Psoas muscle (tissue), 8 donors: ENCODE results near the gene SBF2. TPM values are rescaled to one million over a fixed set of nuclear protein-coding genes. Genes with fewer than 3 reads are reported as not detected.
A peak's percentile ranks its signal among the peaks of the same experiment; 100 is the strongest.

ENCODE experiments used
- ATAC-seq, 4 donors: fragments of 200-7000 bp; cut with Tn5 transposase; one replicate each; pipeline ENCODE4 v1.9.1; 2020; ENCODE audit warnings: moderate library complexity in 3 of 4, mild to moderate bottlenecking in 2 of 4
- DNase-seq, 2 donors: peaks; one replicate each; pipeline ENCODE4 v3.0.0-alpha.2; 2020
- H3K27ac ChIP-seq: fragments of 200-600 bp; one replicate; pipeline ENCODE4 v1.8.0; 2022
- H3K27me3 ChIP-seq, 3 donors: fragments of 200-600 bp in 1 of 3; one replicate each; pipeline versions ENCODE4 v1.6.1 to v1.8.0; 2013 to 2022; ENCODE audit warnings: low read length in 2 of 3, mild to moderate bottlenecking in 2 of 3, moderate library complexity in 1 of 3; ENCODE audit not compliant: insufficient read depth in 3 of 3
- H3K36me3 ChIP-seq, 2 donors: fragments of 200-600 bp in 1 of 2; one replicate each; pipeline versions ENCODE4 v1.6.1 to v1.8.0; 2013 to 2022; ENCODE audit warnings: low read depth in 1 of 2, mild to moderate bottlenecking in 1 of 2, moderate library complexity in 1 of 2; ENCODE audit not compliant: insufficient read depth in 1 of 2
- H3K4me1 ChIP-seq: fragments of 200-600 bp; one replicate; pipeline ENCODE4 v1.8.0; 2022
- H3K4me3 ChIP-seq: fragments of 200-600 bp; one replicate; pipeline ENCODE4 v1.8.0; 2022; ENCODE audit warnings: mild to moderate bottlenecking
- H3K9me3 ChIP-seq: fragments of 200-600 bp; one replicate; pipeline ENCODE4 v1.8.0; 2022
- WGBS, 3 donors: extraction: QIAGEN DNeasy Blood & Tissue Kit; methylation state at CpG; one replicate each; pipeline versions ENCODE4 v1.1.6 to v1.1.7; 2013; 5-methylcytosine and 5-hydroxymethylcytosine counted together
- intact Hi-C, 2 donors: fragments of 100-400 bp; cut with DNase I; formaldehyde crosslinking; loops; one replicate each; pipeline versions ENCODE4 v1.11.0 to v1.14.2; 2022
- polyA plus RNA-seq, 3 donors: library from polyadenylated mRNA; stranded (reverse); fragments of 200-250 nt; gene quantifications; one replicate each; pipeline ENCODE4 v1.2.3, GENCODE V29; 2013
- total RNA-seq, 4 donors: library from RNA; stranded (reverse); fragmentation: NEBNext Ultra II Directional in 2 of 4; extraction: Animal tissue kit (Norgen Biotek cat#: 25700) in 2 of 4; gene quantifications; one replicate each; pipeline versions ENCODE4 v1.2.1 to v1.2.4, GENCODE V29; 2021 to 2023
- TF ChIP-seq, protein P1 (sequence below): fragments of 200-600 bp; IDR thresholded peaks from one replicate; pipeline ENCODE4 v1.8.0; 2022; ENCODE audit warnings: antibody characterized with exemption
- donor health status: healthy with polysubstance abuse.
- donor health status: DM: no; HTN: no; CAD: no; lungs with moderate emphysema.
- donor health status: Bipolar disorder and iron deficiency.
- donor health status: healthy.
- donor health status: DM: yes; HTN: yes; CAD: no.
- donor health status: DM: no; HTN: no; CAD: no.
- donor health status: DM: no; HTN: no; CAD: no.
- donor health status: DM: yes; HTN: yes; CAD: no.

SBF2 gene
- total and polyA plus RNA-seq, 7 donors: 3.3 to 12.6 (median 10.6) TPM

DNA sequence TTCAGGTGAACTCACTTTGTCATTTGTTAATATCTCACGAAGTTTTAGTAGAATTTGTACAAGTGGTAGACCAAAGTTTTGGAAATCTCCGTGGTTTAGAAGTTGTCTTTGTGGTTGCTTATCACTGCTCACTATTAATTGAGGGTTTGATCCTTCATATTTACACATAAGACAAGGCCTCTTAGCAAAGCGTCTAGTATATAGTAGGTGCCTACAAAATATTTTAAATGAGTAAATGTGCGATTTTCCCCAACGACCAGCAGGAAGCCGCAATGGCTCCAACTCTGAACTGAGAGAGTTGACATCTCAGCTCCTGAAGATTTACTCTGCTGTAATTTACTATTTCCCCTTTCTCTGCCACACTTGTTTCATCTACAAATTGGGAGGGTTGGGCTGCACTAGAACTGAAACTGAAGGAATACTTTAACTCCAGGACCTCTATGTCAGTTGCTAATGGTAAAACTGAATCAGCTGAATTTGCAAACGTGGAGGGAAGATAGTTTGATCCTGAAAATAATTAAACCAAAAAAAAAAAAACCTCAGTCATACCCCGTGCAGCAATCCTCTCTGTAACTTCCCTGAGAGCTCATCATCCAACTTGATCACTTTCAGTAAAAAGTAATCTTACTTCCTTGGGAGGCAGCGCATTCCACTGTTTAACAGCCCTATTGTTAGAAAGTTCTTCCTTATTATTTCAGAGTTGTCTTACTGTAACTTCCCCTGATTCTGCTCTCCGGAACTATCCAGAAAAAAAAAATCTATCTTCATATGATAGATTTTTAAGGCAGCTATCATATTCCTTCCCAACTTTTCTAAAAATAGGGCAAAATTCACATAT lies 1.3 kb upstream of the SBF2 start:
- TF ChIP-seq, protein P1, sequence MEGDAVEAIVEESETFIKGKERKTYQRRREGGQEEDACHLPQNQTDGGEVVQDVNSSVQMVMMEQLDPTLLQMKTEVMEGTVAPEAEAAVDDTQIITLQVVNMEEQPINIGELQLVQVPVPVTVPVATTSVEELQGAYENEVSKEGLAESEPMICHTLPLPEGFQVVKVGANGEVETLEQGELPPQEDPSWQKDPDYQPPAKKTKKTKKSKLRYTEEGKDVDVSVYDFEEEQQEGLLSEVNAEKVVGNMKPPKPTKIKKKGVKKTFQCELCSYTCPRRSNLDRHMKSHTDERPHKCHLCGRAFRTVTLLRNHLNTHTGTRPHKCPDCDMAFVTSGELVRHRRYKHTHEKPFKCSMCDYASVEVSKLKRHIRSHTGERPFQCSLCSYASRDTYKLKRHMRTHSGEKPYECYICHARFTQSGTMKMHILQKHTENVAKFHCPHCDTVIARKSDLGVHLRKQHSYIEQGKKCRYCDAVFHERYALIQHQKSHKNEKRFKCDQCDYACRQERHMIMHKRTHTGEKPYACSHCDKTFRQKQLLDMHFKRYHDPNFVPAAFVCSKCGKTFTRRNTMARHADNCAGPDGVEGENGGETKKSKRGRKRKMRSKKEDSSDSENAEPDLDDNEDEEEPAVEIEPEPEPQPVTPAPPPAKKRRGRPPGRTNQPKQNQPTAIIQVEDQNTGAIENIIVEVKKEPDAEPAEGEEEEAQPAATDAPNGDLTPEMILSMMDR: no peak
- Histone ChIP-seq H3K4me1 (peaks cover 21% of the 10 kb centered on the region), H3K36me3 (no peaks in the 10 kb centered on the region), H3K27ac (peak overlapping the region; percentile 96), H3K4me3 (peak overlapping the region; percentile 96), H3K27me3 (no peaks in the 10 kb centered on the region), H3K9me3 (no peaks in the 10 kb centered on the region)
- DNase-seq (no peak), ATAC-seq (no peak)
- 64 to 72% (median 66%) methylated on average over 10 of the region's 10 CpGs for WGBS, 3 donors
- intact Hi-C loops: no loop called here

DNA sequence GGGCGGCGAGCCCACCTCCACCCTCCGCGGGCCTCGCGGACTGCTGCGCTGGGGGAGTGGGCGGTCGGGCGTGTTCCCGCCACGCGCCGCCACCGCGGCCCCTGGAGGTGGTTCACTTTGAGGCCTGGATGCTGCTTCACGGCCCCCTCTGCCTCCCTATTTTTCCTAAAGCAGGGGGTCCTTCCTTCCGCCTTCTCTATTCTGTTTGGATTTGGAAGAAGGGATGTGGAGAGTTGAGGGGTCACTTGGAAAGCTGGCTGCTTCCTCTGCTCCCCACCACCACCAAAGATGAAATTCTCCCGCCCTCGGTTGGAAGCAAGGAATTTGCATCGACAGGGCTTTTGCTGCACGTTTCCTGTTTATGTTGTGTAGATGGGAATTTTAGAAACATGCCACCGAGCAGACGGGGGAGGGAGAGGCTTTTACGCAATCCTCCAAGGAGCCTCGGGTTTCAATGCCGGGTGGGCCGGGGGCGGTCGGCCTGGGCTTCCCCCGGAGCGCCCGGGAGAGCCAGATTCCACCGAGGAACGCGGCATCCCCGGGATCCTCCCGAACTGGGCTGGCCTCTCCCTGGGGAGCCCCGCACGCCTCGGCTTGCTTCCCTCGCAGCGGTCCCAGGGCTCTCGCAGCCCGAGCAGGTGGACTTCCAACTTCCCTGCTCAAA lies 403 bp upstream of the SBF2 start:
- H3K36me3 ChIP-seq: no peaks in the 10 kb centered on the region
- peaks cover 21% of the 10 kb centered on the region for H3K4me1 ChIP-seq
- WGBS, 3 donors: 0 to 2% (median 0%) methylated on average over 36 to 45 of the region's 45 CpGs
- H3K27ac ChIP-seq: peak overlapping the region; percentile 96
- peak; percentile 26 to 55 (median 36) for ATAC-seq
- H3K27me3 ChIP-seq: no peaks in the 10 kb centered on the region
- no peaks in the 10 kb centered on the region for H3K9me3 ChIP-seq
- peak; percentile 58 to 74 for DNase-seq
- intact Hi-C loops: no loop called here
- TF ChIP-seq, protein P1: no peak
- peak overlapping the region; percentile 96 for H3K4me3 ChIP-seq

DNA sequence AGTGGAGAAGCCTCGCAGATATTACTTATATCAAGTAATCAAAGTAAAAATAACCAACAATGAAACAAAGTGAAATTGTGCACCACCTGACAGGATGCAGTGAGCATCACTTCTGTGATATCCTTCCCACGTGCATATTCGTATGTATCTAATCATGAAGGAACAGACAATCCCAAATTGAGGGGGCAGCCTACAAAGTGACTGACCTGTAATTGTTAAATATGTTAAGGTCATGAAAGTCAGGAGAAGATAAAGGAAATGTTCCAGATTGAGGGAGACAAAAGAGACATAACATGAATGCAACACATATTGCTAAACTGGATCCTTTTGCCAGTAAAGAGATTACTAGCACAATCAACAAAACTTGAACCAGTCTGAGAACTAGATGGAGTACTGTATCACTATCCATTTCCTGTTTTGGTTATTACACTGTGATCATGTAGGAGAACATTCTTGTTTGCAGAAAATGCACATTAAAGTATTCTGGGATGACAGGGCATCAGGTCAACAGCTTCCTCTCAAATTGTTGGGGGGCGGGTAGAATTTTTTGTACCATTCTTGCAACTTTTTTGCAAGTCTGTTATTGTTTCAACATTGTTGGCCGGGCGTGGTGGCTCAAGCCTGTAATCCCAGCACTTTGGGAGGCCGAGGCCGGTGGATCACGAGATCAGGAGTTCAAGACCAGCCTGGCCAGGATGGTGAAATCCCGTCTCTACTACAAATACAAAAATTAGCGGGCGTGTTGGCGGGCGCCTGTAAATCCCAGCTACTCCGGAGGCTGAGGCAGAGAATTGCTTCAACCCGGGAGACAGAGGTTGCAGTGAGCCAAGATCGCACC lies 2.0 kb downstream of the SBF2 start:
- ATAC-seq (no peak), DNase-seq (peak in 1 of 2 donors; percentile 35)
- H3K9me3 ChIP-seq: no peaks in the 10 kb centered on the region
- no peaks in the 10 kb centered on the region for H3K36me3 ChIP-seq
- WGBS, 3 donors: 88 to 89% (median 89%) methylated on average over 17 of the region's 17 CpGs
- H3K4me3 ChIP-seq: peak overlapping the region; percentile 96
- peaks cover 31% of the 10 kb centered on the region for H3K4me1 ChIP-seq
- H3K27me3 ChIP-seq: no peaks in the 10 kb centered on the region
- intact Hi-C loops: no loop called here
- TF ChIP-seq, protein P1: no peak
- peak overlapping the region; percentile 96 for H3K27ac ChIP-seq

DNA sequence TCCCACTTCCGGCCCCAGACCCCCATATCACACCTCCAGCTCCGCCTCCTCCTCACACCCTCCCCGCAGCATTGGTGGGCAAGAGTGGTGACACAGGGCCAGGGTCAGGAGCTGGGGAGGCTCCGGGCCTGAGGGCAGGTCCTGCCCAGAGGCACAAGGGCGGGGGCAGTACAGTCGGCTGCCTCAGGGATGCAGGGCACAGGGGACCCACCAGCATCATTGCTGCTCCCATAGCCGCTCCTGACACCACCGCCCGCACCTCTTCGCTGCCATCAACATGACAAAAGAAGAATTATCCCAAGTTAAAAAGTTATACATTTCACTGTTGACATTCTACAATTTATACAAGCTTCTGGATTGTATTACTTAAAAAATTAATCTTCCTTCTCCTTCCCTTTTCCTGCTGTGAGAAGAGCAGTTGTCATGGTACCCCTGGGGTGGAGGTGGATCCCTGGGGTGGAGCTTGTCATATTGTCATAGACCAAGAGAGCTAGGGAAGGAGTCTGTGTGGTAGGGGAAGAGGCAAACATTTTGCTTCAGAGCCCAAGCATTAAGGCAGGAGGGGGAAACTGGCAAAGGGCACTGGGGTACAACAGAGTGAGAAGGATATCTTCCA lies 4.1 kb downstream of the SBF2 start:
- WGBS, 3 donors: 81 to 95% (median 92%) methylated on average over 9 to 10 of the region's 10 CpGs
- H3K9me3 ChIP-seq: no peaks in the 10 kb centered on the region
- no peak overlapping the region for H3K27ac ChIP-seq
- no peak for DNase-seq
- no peaks in the 10 kb centered on the region for H3K36me3 ChIP-seq
- intact Hi-C loops: no loop called here
- no peak for ATAC-seq
- H3K4me1 ChIP-seq: peaks cover 31% of the 10 kb centered on the region
- no peaks in the 10 kb centered on the region for H3K27me3 ChIP-seq
- no peak overlapping the region for H3K4me3 ChIP-seq
- TF ChIP-seq, protein P1: no peak
